ENCODE results near the gene ACSBG1. TPM values are rescaled to one million over a fixed set of nuclear protein-coding genes. Genes with fewer than 3 reads are reported as not detected.
A peak's percentile ranks its signal among the peaks of the same experiment; 100 is the strongest.

Gene ACSBG1
- total RNA-seq, 1 donor from 2014 or later = 3.4 TPM

DNA sequence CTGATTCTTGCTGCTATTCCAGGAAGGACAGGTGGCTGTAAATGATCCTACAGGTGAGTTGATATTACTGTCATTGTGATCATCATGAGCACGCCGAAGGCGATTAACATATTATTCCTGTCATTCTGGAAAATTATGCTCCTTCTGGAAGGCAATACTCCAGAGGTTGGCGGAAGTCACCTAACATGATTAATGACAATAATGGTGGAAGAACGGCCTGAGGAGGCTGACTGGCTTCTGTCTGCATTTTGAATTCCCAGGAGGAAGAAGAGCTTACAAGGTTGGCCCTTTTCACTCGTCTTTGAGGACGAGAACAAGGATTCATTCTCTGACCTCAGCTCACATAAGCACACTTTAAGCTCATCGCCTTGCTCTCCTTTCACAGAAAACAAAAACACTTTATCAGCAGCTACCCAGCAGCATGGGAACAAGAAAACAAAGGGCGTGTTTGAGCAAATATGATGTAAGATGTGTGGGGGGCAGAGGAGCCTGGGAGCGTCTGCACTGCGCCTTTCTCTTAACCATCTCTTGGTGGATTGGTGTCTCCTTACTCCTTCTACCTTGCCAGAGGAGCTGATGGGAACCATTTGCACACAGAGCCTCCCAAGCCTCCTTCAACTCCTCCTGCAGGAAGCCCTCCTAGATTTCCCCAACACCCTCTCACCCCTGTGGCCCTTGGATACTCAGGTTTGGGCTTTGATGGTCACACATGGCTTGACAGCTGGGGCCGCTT, 23.0 kb downstream of the ACSBG1 start:
- H3K9me3 ChIP-seq = no peaks in the 10 kb centered on the region
- TF ChIP-seq, protein P1, sequence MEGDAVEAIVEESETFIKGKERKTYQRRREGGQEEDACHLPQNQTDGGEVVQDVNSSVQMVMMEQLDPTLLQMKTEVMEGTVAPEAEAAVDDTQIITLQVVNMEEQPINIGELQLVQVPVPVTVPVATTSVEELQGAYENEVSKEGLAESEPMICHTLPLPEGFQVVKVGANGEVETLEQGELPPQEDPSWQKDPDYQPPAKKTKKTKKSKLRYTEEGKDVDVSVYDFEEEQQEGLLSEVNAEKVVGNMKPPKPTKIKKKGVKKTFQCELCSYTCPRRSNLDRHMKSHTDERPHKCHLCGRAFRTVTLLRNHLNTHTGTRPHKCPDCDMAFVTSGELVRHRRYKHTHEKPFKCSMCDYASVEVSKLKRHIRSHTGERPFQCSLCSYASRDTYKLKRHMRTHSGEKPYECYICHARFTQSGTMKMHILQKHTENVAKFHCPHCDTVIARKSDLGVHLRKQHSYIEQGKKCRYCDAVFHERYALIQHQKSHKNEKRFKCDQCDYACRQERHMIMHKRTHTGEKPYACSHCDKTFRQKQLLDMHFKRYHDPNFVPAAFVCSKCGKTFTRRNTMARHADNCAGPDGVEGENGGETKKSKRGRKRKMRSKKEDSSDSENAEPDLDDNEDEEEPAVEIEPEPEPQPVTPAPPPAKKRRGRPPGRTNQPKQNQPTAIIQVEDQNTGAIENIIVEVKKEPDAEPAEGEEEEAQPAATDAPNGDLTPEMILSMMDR (IDR thresholded peaks at IDR 0.05) = no peak
- no peak for TF ChIP-seq POLR2AphosphoS5 (IDR thresholded peaks at IDR 0.05; ENCODE audit: insufficient read depth in 1 of 2, low read depth in 1 of 2)
- TF ChIP-seq POLR2A (IDR thresholded peaks at IDR 0.05) = no peak
- DNase-seq (ENCODE audit: extremely low spot score in 2 of 2) = peak; percentile 16 to 20
- H3K4me3 ChIP-seq = no peak overlapping the region
- intact Hi-C loops (cut with DNase I) = no loop called here
- no peaks in the 10 kb centered on the region for H3K27me3 ChIP-seq
- no peak overlapping the region for H3K27ac ChIP-seq
- H3K4me1 ChIP-seq = peaks cover 63% of the 10 kb centered on the region
- H3K36me3 ChIP-seq = no peaks in the 10 kb centered on the region

DNA sequence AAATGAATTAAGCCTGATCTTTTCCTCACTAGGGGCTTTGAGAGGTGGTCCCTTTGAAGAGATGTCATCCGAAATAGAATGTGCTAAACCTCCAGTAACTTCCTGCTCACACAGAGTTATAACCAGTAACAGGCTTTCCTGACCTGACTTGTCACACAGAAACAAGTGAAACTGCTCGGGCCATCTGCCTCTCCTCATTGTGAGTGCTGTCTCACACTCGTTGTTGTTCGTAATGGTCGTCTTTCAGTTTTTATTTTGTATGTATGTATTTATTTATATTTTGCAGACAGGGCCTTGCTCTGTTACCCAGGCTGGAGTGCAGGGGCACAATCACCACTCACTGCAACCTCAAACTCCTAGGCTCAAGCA, 24.0 kb downstream of the ACSBG1 start:
- H3K4me3 ChIP-seq = no peak overlapping the region
- no peaks in the 10 kb centered on the region for H3K36me3 ChIP-seq
- peaks cover 61% of the 10 kb centered on the region for H3K4me1 ChIP-seq
- H3K27ac ChIP-seq = no peak overlapping the region
- intact Hi-C loops (cut with DNase I) = no loop called here
- TF ChIP-seq POLR2AphosphoS5 (IDR thresholded peaks at IDR 0.05; ENCODE audit: insufficient read depth in 1 of 2, low read depth in 1 of 2) (no peak), POLR2A (IDR thresholded peaks at IDR 0.05) (no peak)
- TF ChIP-seq, protein P1 (IDR thresholded peaks at IDR 0.05) = no peak
- H3K9me3 ChIP-seq = no peaks in the 10 kb centered on the region
- H3K27me3 ChIP-seq = no peaks in the 10 kb centered on the region
- DNase-seq (ENCODE audit: extremely low spot score in 2 of 2) = peak; percentile 58 to 67

DNA sequence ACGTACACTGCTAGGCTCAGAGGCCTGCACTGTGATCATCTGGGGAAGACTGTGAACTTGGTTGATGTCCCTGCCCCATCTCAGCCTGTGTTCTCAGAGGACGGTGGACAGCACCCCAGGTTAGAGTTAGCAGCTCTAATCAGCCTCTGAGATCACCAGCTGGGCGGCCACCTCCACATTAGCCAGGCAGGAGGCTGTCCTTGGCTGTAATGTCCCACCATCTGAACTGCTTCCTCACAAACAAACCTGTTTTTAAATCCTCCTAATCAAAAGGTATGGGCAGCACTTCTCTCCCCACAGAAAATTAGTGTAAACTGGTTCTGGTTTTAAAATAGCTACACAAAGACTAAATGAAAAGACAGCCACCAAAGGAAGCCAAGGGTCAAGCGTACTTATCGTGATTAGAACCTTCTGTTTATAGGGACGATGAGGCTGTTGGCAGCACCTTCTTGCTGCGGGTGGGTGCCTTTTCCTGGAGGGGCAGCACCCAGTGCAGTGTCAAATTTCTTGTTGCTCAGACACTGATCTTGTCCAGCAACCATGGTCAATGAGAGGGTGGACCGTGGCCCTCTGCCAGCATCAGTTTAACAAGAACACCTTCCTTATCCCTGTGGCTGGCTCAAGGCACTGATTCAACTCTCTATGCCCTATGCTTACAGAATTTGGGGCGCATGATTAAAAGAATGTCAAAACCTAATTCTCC, 24.6 kb downstream of the ACSBG1 start:
- peaks cover 61% of the 10 kb centered on the region for H3K4me1 ChIP-seq
- intact Hi-C loops (cut with DNase I) = no loop called here
- no peak for TF ChIP-seq POLR2AphosphoS5 (IDR thresholded peaks at IDR 0.05; ENCODE audit: insufficient read depth in 1 of 2, low read depth in 1 of 2)
- no peak for TF ChIP-seq POLR2A (IDR thresholded peaks at IDR 0.05)
- TF ChIP-seq, protein P1 (IDR thresholded peaks at IDR 0.05) = no peak
- H3K36me3 ChIP-seq = no peaks in the 10 kb centered on the region
- H3K9me3 ChIP-seq = no peaks in the 10 kb centered on the region
- H3K27ac ChIP-seq = no peak overlapping the region
- H3K4me3 ChIP-seq = no peak overlapping the region
- H3K27me3 ChIP-seq = no peaks in the 10 kb centered on the region
- DNase-seq (ENCODE audit: extremely low spot score in 2 of 2) = peak; percentile 49 to 67

DNA sequence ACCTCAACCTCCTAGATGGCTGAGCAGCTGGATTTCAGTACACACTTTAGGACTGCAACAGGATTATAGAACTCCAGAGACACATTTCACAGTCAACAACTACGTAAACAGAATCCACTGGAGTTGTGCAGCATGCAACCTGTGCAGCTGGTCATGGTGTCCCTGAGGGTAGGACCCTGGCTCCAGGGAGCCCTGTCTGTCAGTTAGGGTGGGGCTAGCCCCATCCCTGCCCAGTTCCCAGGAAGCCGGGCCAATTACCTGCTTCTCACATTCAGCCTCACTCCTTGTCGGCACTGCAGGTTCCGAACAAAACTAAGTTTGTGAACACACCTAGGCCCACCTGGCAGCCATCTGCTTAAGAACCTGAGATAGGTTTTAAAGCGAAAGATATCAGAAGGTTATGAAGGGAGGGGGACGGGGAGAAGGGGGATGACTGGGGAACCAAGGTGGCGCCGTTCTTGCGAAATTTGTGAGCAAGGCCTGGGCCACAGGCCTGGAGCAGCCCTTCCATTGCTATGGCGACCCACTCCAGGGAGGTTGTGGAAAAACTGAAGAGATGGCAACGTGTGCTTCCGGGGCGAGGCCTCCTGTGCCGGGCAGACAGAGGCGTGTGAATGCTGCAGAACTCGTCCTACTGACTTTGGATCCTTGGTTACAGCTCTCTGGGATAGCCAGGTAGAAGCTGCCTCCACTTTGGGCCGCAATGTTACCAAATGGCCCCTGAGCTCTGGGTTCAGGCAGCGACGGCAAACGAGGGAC, 25.3 kb downstream of the ACSBG1 start:
- peak; percentile 79 to 94 for DNase-seq (ENCODE audit: extremely low spot score in 2 of 2)
- peaks cover 61% of the 10 kb centered on the region for H3K4me1 ChIP-seq
- TF ChIP-seq POLR2AphosphoS5 (IDR thresholded peaks at IDR 0.05; ENCODE audit: insufficient read depth in 1 of 2, low read depth in 1 of 2) = no peak
- no peak for TF ChIP-seq POLR2A (IDR thresholded peaks at IDR 0.05)
- TF ChIP-seq, protein P1 (IDR thresholded peaks at IDR 0.05) = no peak

More for the DNA sequence above, 25.3 kb downstream of the ACSBG1 start:
- H3K4me3 ChIP-seq = no peak overlapping the region
- no peaks in the 10 kb centered on the region for H3K27me3 ChIP-seq
- intact Hi-C loops (cut with DNase I) = no loop called here
- H3K36me3 ChIP-seq = no peaks in the 10 kb centered on the region
- no peak overlapping the region for H3K27ac ChIP-seq
- no peaks in the 10 kb centered on the region for H3K9me3 ChIP-seq

Data from vagina (tissue), 2 donors.